SK-N-SH treated with all-trans-retinoic acid at 6 μM for 48 hours (cell line): ENCODE results near the gene KCTD2.
A peak's percentile ranks its signal among the peaks of the same experiment; 100 is the strongest.

Experiments used
- ATAC-seq: fragments of 200-7000 bp; cut with Tn5 transposase; 3 replicates; pipeline ENCODE4 v1.9.1; 2020; ENCODE audit warnings: mild to moderate bottlenecking, moderate library complexity
- ARNTL ChIP-seq: fragments of 450-650 bp; formaldehyde crosslinking; IDR thresholded peaks from 2 replicates; pipeline ENCODE4 v1.5.0; 2020; ENCODE audit warnings: low read depth, mild to moderate bottlenecking, moderate library complexity, borderline replicate concordance
- BACH2 ChIP-seq: fragments of 250-450 bp; sonication (Bioruptor Pico); IDR thresholded peaks from 2 replicates; pipeline ENCODE4 v1.9.0; 2021; ENCODE audit warnings: mild to moderate bottlenecking, borderline replicate concordance
- CREB5 ChIP-seq: fragments of 250-450 bp; sonication (Bioruptor Pico); IDR thresholded peaks from 2 replicates; pipeline ENCODE4 v1.5.1; 2020; ENCODE audit warnings: low read depth, mild to moderate bottlenecking, moderate library complexity
- CSRNP3 ChIP-seq: fragments of 250-450 bp; sonication (Bioruptor Pico); IDR thresholded peaks from 2 replicates; pipeline ENCODE4 v1.5.1; 2021; ENCODE audit warnings: mild to moderate bottlenecking, moderate library complexity
- ESRRG ChIP-seq: fragments of 250-450 bp; sonication (Bioruptor Pico); IDR thresholded peaks from 2 replicates; pipeline ENCODE4 v1.6.1; 2021; ENCODE audit warnings: mild to moderate bottlenecking
- GLIS3 ChIP-seq: fragments of 250-450 bp; sonication (Bioruptor Pico); IDR thresholded peaks from 2 replicates; pipeline ENCODE4 v1.5.0; 2020; ENCODE audit warnings: mild to moderate bottlenecking, moderate library complexity
- ISL1 ChIP-seq: fragments of 250-450 bp; sonication (Bioruptor Pico); IDR thresholded peaks from 2 replicates; pipeline ENCODE4 v2.1.2; 2022; ENCODE audit warnings: mild to moderate bottlenecking, moderate library complexity
- OSR1 ChIP-seq: fragments of 250-450 bp; sonication (Bioruptor Pico); IDR thresholded peaks from 2 replicates; pipeline ENCODE4 v1.8.0; 2022; ENCODE audit warnings: moderate library complexity, mild to moderate bottlenecking, inconsistent platforms
- PATZ1 ChIP-seq: fragments of 250-450 bp; sonication (Bioruptor Pico); IDR thresholded peaks from 2 replicates; pipeline ENCODE4 v1.8.0; 2020; ENCODE audit warnings: mild to moderate bottlenecking, moderate library complexity, borderline replicate concordance
- PPARA ChIP-seq: fragments of 250-450 bp; sonication (Bioruptor Pico); IDR thresholded peaks from 2 replicates; pipeline ENCODE4 v1.5.0; 2020; ENCODE audit warnings: mild to moderate bottlenecking, borderline replicate concordance
- RARB ChIP-seq: fragments of 250-450 bp; sonication (Bioruptor Pico); IDR thresholded peaks from 2 replicates; pipeline ENCODE4 v1.8.0; 2021; ENCODE audit warnings: mild to moderate bottlenecking, moderate library complexity
- SNAI2 ChIP-seq: fragments of 250-450 bp; sonication (Bioruptor Pico); IDR thresholded peaks from 2 replicates; pipeline ENCODE4 v1.5.0; 2020; ENCODE audit warnings: mild to moderate bottlenecking, moderate library complexity
- TCF4 ChIP-seq: fragments of 250-450 bp; sonication (Bioruptor Pico); IDR thresholded peaks from 2 replicates; pipeline ENCODE4 v1.8.0; 2021; ENCODE audit warnings: mild to moderate bottlenecking, moderate library complexity, borderline replicate concordance
- TOX ChIP-seq: fragments of 250-450 bp; sonication (Bioruptor Pico); IDR thresholded peaks from 2 replicates; pipeline ENCODE4 v1.8.0; 2021; ENCODE audit warnings: mild to moderate bottlenecking, moderate library complexity, borderline replicate concordance
- TSHZ2 ChIP-seq: fragments of 250-450 bp; sonication (Bioruptor Pico); IDR thresholded peaks from 2 replicates; pipeline ENCODE4 v1.5.0; 2020; ENCODE audit warnings: mild to moderate bottlenecking, moderate library complexity
- ZC3H10 ChIP-seq: fragments of 250-450 bp; sonication (Bioruptor Pico); IDR thresholded peaks from 2 replicates; pipeline ENCODE4 v1.5.1; 2021; ENCODE audit warnings: mild to moderate bottlenecking, moderate library complexity
- ZFP3 ChIP-seq: fragments of 250-450 bp; sonication (Bioruptor Pico); IDR thresholded peaks from 2 replicates; pipeline ENCODE4 v1.5.0; 2020; ENCODE audit warnings: mild to moderate bottlenecking, moderate library complexity
- ZFP30 ChIP-seq: fragments of 450-650 bp; formaldehyde crosslinking; IDR thresholded peaks from 2 replicates; pipeline ENCODE4 v1.5.0; 2022; ENCODE audit warnings: mild to moderate bottlenecking, moderate library complexity
- ZNF565 ChIP-seq: fragments of 450-650 bp; formaldehyde crosslinking; conservative IDR thresholded peaks from 2 replicates; pipeline ENCODE4 v1.5.0; 2020; ENCODE audit warnings: low read depth, mild to moderate bottlenecking, moderate library complexity
- ZNF70 ChIP-seq: fragments of 450-650 bp; formaldehyde crosslinking; IDR thresholded peaks from 2 replicates; pipeline ENCODE4 v1.5.0; 2020; ENCODE audit warnings: mild to moderate bottlenecking, moderate library complexity
- ZNF8 ChIP-seq: fragments of 450-650 bp; formaldehyde crosslinking; IDR thresholded peaks from 2 replicates; pipeline ENCODE4 v1.5.0; 2020; ENCODE audit warnings: mild to moderate bottlenecking, moderate library complexity

Gene KCTD2

GRCh38 chr17:75087182-75087557, 40.1 kb downstream of the KCTD2 start:
- no peak for ATAC-seq
- TF ChIP-seq SNAI2 (CRISPR knock-in tag) (no peak), ZNF70 (CRISPR knock-in tag) (no peak), GLIS3 (CRISPR knock-in tag) (no peak), PPARA (CRISPR knock-in tag) (no peak), ZFP30 (no peak), PATZ1 (no peak), TOX (CRISPR knock-in tag) (no peak), ZFP3 (no peak), CREB5 (CRISPR knock-in tag) (no peak), BACH2 (CRISPR knock-in tag) (no peak), OSR1 (no peak), ISL1 (no peak), ZC3H10 (CRISPR knock-in tag) (no peak), ZNF8 (no peak)

GRCh38 chr17:75087558-75088453, 40.8 kb downstream of the KCTD2 start, which contains the start of gene SLC16A5:
SLC16A5 (plus strand) TSS chr17:75087954; CDS start chr17:75093637, 5,683 bp downstream.
- no peak for ATAC-seq
- TF ChIP-seq ZNF70 (CRISPR knock-in tag) (no peak), ARNTL (CRISPR knock-in tag) (no peak), PATZ1 (no peak), TCF4 (CRISPR knock-in tag) (no peak), RARB (CRISPR knock-in tag) (no peak), BACH2 (CRISPR knock-in tag) (no peak), ISL1 (no peak), ESRRG (CRISPR knock-in tag) (no peak), ZNF565 (CRISPR knock-in tag) (no peak), GLIS3 (CRISPR knock-in tag) (no peak)

GRCh38 chr17:75088465-75089417, 41.7 kb downstream of the KCTD2 start:
- peak; percentile 60 for ATAC-seq
- TF ChIP-seq TCF4 (CRISPR knock-in tag) (no peak), CREB5 (CRISPR knock-in tag) (no peak), CSRNP3 (no peak), PPARA (CRISPR knock-in tag) (no peak), TSHZ2 (CRISPR knock-in tag) (no peak)
- TF ChIP-seq, all 23 proteins: peak for 0
